Right renal cortex interstitium (tissue), 3 donors: Measurements from ENCODE around the gene SH3PXD2B. TPM values are rescaled to one million over a fixed set of nuclear protein-coding genes. Genes with fewer than 3 reads are reported as not detected.
"Not testable (repeated sequence)": the region's sequence is repeated elsewhere in the genome, so short reads cannot be mapped to it uniquely, and the experiment has no call there.

ENCODE experiments used
- DNase-seq, 3 donors: peaks; one replicate each; pipeline ENCODE4 v3.0.0-alpha.2; 2013; ENCODE audit warnings: low read depth in 3 of 3, low spot score in 2 of 3
- polyA plus RNA-seq, 3 donors: library from polyadenylated mRNA; unstranded; fragments of 120-200 nt; gene quantifications; one replicate each; pipeline ENCODE4 v1.2.1, GENCODE V29; 2013; ENCODE audit not compliant: insufficient read length in 3 of 3

SH3PXD2B gene
- polyA plus RNA-seq, 3 donors: 31.5 to 33.6 (median 32.0) TPM

GRCh38 chr5:172347496-172348052 is 106.8 kb downstream of the SH3PXD2B start:
- no peak for DNase-seq

- DNase-seq: no peak
Measured at GRCh38 chr5:172345881-172346280, 108.4 kb downstream of the SH3PXD2B start.

- no peak for DNase-seq
Measured at GRCh38 chr5:172344855-172345409, 109.4 kb downstream of the SH3PXD2B start.

- DNase-seq: no peak
Measured at GRCh38 chr5:172343741-172344140, 110.6 kb downstream of the SH3PXD2B start.

GRCh38 chr5:172342918-172343317 is 111.4 kb downstream of the SH3PXD2B start:
- no peak for DNase-seq

- DNase-seq: no peak
Measured at GRCh38 chr5:172339264-172340180, 114.8 kb downstream of the SH3PXD2B start.

- no peak for DNase-seq
Measured at GRCh38 chr5:172336676-172337285, 117.5 kb downstream of the SH3PXD2B start.

- DNase-seq: no peak
Measured at GRCh38 chr5:172336264-172336663, 118.1 kb downstream of the SH3PXD2B start.

- DNase-seq: no peak
Measured at GRCh38 chr5:172335721-172336120, 118.6 kb downstream of the SH3PXD2B start.

- DNase-seq: no peak
Measured at GRCh38 chr5:172334641-172335040, 119.7 kb downstream of the SH3PXD2B start.

- DNase-seq: no peak
Measured at GRCh38 chr5:172334196-172334595, 120.1 kb downstream of the SH3PXD2B start.

- not testable (repeated sequence) for DNase-seq
Measured at GRCh38 chr5:172326901-172327300, 127.4 kb downstream of the SH3PXD2B start.

GRCh38 chr5:172325452-172325851 is 128.9 kb downstream of the SH3PXD2B start:
- no peak for DNase-seq

- DNase-seq: no peak
Measured at GRCh38 chr5:172322028-172322965, 132.0 kb downstream of the SH3PXD2B start.

- DNase-seq: no peak
Measured at GRCh38 chr5:172321593-172321992, 132.7 kb downstream of the SH3PXD2B start.

- no peak for DNase-seq
Measured at GRCh38 chr5:172319708-172320441, 134.4 kb downstream of the SH3PXD2B start.

GRCh38 chr5:172315587-172316493 is 138.5 kb downstream of the SH3PXD2B start:
- no peak for DNase-seq

- DNase-seq: no peak
Measured at GRCh38 chr5:172313915-172314314, 140.4 kb downstream of the SH3PXD2B start.

GRCh38 chr5:172312286-172312685 is 142.0 kb downstream of the SH3PXD2B start:
- no peak for DNase-seq
